Heart left ventricle (tissue), 13 donors: Measurements from ENCODE around the gene RNASE2.
"Not testable (repeated sequence)": the region's sequence is repeated elsewhere in the genome, so short reads cannot be mapped to it uniquely, and the experiment has no call there.

ENCODE experiments used
- POLR2A ChIP-seq, 2 donors: fragments of 450-650 bp; IDR thresholded peaks; one replicate each; pipeline ENCODE4 v1.6.1; 2017; ENCODE audit warnings: antibody characterized with exemption in 2 of 2, mild to moderate bottlenecking in 2 of 2, moderate library complexity in 2 of 2
- TF ChIP-seq, protein P1 (sequence below), 12 donors: fragments of 200-600 bp; sonication (generic) in 4 of 12; IDR thresholded peaks; one replicate each; pipeline versions ENCODE4 v1.5.0 to v1.8.0; 2018 to 2022; ENCODE audit warnings: antibody characterized with exemption in 12 of 12, mild to moderate bottlenecking in 5 of 12
- donor health status: ischemic (EF 13 %, LVEDD 7.1; RV severe dilation, severe dysfunction).
- donor health status: DM: no; HTN: yes; CAD: no.
- donor health status: DM: no; HTN: no; CAD: no.
- donor health status: ischemic (EF 25% LVEDD 6.9; RV normal size, moderate dysfunction).
- donor health status: ischemic (EF 25% LVEDD 5.7; RV mildly dilated, moderate dysfunction).
- donor health status: ischemic (EF 35%, LVEDD 5.7; RV mildly dilated, moderate dysfunction).
- donor health status: nonischemic (EF 11% LVEDD 7.7; RV severe dilation, severe dysfunction).
- donor health status: DM: yes; HTN: yes; CAD: no.
- donor health status: PGD.
- donor health status: ischemic (EF 29% LVEDD 5.4; RV normal size, mild dysfunction).
- donor health status: nonischemic (EF 23%, LVEDD 6.1; RV moderate dilation, normal function).

GRCh38 chr14:20954736-20955537, at the start of gene RNASE2:
- TF ChIP-seq, protein P1, sequence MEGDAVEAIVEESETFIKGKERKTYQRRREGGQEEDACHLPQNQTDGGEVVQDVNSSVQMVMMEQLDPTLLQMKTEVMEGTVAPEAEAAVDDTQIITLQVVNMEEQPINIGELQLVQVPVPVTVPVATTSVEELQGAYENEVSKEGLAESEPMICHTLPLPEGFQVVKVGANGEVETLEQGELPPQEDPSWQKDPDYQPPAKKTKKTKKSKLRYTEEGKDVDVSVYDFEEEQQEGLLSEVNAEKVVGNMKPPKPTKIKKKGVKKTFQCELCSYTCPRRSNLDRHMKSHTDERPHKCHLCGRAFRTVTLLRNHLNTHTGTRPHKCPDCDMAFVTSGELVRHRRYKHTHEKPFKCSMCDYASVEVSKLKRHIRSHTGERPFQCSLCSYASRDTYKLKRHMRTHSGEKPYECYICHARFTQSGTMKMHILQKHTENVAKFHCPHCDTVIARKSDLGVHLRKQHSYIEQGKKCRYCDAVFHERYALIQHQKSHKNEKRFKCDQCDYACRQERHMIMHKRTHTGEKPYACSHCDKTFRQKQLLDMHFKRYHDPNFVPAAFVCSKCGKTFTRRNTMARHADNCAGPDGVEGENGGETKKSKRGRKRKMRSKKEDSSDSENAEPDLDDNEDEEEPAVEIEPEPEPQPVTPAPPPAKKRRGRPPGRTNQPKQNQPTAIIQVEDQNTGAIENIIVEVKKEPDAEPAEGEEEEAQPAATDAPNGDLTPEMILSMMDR (IDR thresholded peaks at IDR 0.05): not testable (repeated sequence)
- not testable (repeated sequence) for TF ChIP-seq POLR2A (IDR thresholded peaks at IDR 0.05)
